ENCODE measurements around the gene PPM1J. TPM values are rescaled to one million over a fixed set of nuclear protein-coding genes. Genes with fewer than 3 reads are reported as not detected.
A peak's percentile ranks its signal among the peaks of the same experiment; 100 is the strongest.

PPM1J gene
- total and polyA plus RNA-seq, 9 of the 15 experiments (the other 6 are each of a cell fraction or from before 2014, with no cell fraction given): 0.25 to 10.5 (median 4.2) TPM

GRCh38 chr1:112674986-112675727 lies 40.0 kb downstream of the PPM1J start (continued):
- TF ChIP-seq HINFP (tag; conservative IDR thresholded peaks at IDR 0.05; ENCODE audit: low read depth): 0 out of 2 replicates have a peak, but pooled peaks have one; percentile 15
- TF ChIP-seq SIN3B (IDR thresholded peaks at IDR 0.05; ENCODE audit: low read depth): peak; percentile 70
- peak; percentile 14 for TF ChIP-seq PHF20 (IDR thresholded peaks at IDR 0.05; ENCODE audit: partially characterized antibody)
- peak; percentile 87 for TF ChIP-seq REST (IDR thresholded peaks at IDR 0.05; ENCODE audit: borderline replicate concordance)
- TF ChIP-seq REST (CRISPR knock-in tag; IDR thresholded peaks at IDR 0.05; ENCODE audit: low read depth): no peak
- TF ChIP-seq ZNF695 (CRISPR knock-in tag; IDR thresholded peaks at IDR 0.05): no peak
- peak; percentile 27; the same call in 1 of the 2 replicates for TF ChIP-seq MAX (CRISPR knock-in tag; IDR thresholded peaks at IDR 0.05)
- TF ChIP-seq ZFX (CRISPR knock-in tag; IDR thresholded peaks at IDR 0.05): peak; percentile 73; the same call in 1 of the 2 replicates
- TF ChIP-seq ZNF175 (CRISPR knock-in tag; IDR thresholded peaks at IDR 0.05; ENCODE audit: low read depth): no peak
- TF ChIP-seq L3MBTL2 (IDR thresholded peaks at IDR 0.05): peak; percentile 69
- peak; percentile 70; the same call in 1 of the 2 replicates for TF ChIP-seq ZNF395 (CRISPR knock-in tag; IDR thresholded peaks at IDR 0.05)
- TF ChIP-seq CTBP1 (IDR thresholded peaks at IDR 0.05; ENCODE audit: borderline replicate concordance): peak; percentile 56; the same call in 1 of the 2 replicates
- no peak for TF ChIP-seq CC2D1A (IDR thresholded peaks at IDR 0.05)
